Transverse colon (tissue), 4 donors: ENCODE results near the gene DPH7.

ENCODE experiments used
- POLR2A ChIP-seq: fragments of 450-650 bp; IDR thresholded peaks from one replicate; pipeline ENCODE4 v1.6.1; 2016; ENCODE audit warnings: antibody characterized with exemption, mild to moderate bottlenecking, moderate library complexity
- POLR2AphosphoS5 ChIP-seq, 3 donors: sonication (generic); formaldehyde crosslinking; IDR thresholded peaks; one replicate each; pipeline ENCODE4 v1.6.1; 2016; ENCODE audit warnings: antibody characterized with exemption in 3 of 3
- TF ChIP-seq, protein P1 (sequence below), 5 experiments: fragments of 200-600 bp in 3 of 5; fragments of 450-650 bp in 2 of 5; sonication (generic) in 3 of 5; IDR thresholded peaks; 1 replicate in 2 of 5; 2 replicates in 3 of 5; pipeline ENCODE4 v1.5.1; 2016 to 2017; ENCODE audit warnings: antibody characterized with exemption in 5 of 5, inconsistent platforms in 3 of 5, mild to moderate bottlenecking in 2 of 5, moderate library complexity in 1 of 5

DNA sequence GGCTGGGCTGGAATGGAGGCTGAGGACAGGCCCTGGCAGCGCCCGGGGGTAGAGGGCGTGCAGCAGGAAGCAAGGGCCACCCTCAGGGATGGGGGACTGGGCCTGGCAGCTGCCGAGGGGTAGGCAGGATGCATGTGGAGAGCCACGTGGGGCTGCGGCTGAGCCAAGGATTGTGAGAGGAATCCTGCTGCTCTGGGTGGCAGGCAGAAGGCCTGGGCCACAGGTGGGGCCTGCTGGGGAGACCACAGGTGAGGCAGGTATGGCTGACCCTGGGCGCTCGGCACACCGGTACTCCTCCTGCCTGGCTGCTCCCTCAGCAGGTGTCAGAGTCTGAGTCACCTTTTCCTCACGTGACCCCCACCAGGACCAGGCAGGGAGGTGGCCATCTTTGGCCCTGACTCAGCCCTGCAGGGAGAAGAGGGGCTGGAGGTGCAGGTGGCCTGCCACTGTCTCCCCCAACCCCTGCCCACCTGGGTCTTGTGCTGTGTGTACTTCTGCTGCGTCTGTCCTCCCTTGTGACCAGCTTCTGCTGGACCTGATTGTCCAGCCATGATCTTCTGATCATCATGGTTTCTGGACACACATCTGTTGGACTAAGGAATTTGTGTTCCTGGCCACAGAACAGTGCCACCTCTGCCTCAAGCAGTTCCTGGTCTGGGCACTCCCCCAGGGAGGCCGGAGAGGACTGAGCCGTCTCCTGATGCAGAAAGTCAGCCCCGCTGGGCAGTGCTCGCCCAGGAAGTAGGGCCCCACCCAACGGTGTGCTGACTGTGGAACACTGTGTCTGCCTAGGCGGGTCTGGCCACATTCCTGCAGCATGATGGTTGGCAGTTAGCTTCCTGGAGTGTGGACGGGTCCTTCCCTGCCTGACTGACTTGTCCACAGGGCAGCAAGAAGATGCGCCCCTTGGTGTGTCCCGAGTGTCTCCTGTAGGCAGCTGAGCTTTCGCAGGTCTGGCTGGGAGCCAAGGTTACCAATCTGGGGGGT is 33.2 kb upstream of the DPH7 start:
- TF ChIP-seq, protein P1, sequence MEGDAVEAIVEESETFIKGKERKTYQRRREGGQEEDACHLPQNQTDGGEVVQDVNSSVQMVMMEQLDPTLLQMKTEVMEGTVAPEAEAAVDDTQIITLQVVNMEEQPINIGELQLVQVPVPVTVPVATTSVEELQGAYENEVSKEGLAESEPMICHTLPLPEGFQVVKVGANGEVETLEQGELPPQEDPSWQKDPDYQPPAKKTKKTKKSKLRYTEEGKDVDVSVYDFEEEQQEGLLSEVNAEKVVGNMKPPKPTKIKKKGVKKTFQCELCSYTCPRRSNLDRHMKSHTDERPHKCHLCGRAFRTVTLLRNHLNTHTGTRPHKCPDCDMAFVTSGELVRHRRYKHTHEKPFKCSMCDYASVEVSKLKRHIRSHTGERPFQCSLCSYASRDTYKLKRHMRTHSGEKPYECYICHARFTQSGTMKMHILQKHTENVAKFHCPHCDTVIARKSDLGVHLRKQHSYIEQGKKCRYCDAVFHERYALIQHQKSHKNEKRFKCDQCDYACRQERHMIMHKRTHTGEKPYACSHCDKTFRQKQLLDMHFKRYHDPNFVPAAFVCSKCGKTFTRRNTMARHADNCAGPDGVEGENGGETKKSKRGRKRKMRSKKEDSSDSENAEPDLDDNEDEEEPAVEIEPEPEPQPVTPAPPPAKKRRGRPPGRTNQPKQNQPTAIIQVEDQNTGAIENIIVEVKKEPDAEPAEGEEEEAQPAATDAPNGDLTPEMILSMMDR (IDR thresholded peaks at IDR 0.05), result no peak
- TF ChIP-seq POLR2AphosphoS5 (IDR thresholded peaks at IDR 0.05) (peak; percentile 24 to 91 (median 90)), POLR2A (peak; percentile 89)
